Measurements from ENCODE around the gene PRPS1.
A peak's percentile ranks its signal among the peaks of the same experiment; 100 is the strongest.
"Not testable (repeated sequence)": the region's sequence is repeated elsewhere in the genome, so short reads cannot be mapped to it uniquely, and the experiment has no call there.

The PRPS1 gene

DNA sequence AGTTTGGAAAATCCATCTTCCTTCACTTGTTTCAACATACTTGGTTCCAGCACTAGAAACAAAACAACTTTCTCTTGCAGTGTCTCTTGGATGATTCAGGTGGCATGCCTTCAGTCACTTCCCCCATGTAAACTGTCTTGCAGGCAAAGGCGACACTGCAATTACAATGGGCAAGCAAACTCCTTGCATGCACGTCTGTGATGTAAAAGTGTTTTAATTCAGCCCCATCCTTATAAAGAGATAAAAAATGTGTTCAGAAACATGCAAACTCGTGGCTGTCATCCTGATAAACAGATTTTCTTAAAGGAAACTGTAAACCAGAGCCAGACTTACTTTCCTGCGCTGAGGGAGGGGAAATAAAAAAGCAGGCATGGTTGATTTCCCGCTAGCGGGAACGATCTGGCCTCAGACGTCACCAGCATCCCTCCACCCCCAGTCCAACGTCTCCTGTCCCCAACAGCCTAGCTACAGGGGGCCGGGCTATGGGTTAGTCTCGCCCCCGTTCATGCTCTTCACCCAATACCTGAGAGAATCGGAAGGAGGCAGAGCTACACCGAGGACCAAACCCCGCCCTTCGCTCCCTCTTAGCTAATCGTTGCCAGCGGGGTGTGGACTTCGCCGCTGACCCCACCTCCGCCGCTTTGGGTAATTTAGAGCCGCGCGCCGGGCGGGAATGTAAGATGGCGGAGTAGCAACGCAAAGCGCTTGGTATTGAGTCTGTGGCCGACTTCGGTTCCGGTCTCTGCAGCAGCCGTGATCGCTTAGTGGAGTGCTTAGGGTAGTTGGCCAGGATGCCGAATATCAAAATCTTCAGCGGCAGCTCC, at the start of gene PRPS1:
PRPS1 (plus strand) TSS at position 673 of the 824 bp plus-strand sequence; CDS start at position 792, 119 bp downstream.
- peak; percentile 90 for DNase-seq

DNA sequence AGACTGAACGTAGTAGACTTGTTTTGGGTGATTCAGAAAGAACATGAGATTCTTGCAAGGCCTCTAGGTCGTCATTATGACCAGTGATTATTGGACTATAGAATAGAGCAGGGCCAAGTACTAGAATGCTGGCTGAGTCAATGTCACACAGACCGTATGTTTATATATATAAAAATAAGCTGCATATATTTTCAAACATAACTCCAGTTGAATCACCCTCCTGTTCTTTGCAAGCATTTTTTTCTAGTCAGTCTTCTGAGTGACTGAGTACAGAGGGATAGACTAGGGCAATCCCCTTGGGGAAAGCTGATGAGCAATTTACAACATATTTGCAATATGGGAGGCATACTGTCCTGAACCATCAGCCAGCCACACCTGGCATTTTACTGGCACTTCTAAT, 48.4 kb upstream of the PRPS1 start:
- DNase-seq, result no peak

DNA sequence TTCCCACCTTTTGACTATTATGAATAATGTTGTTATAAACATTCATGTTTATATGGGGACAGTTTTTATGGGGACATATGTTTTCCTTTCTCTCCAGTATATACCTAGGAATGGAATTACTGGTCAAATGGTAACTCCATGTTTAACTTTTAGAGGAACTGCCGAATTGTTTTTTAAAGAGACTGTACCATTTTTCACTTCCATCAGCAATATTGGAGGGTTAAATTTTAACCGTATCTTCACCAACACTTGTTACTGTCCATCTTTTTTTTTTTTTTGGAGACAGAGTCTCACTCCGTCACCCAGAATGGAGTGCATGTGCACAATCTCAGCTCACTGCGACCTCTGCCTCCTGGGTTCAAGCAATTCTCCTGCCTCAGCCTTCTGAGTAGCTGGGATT, 46.4 kb upstream of the PRPS1 start:
- no peak for DNase-seq

DNA sequence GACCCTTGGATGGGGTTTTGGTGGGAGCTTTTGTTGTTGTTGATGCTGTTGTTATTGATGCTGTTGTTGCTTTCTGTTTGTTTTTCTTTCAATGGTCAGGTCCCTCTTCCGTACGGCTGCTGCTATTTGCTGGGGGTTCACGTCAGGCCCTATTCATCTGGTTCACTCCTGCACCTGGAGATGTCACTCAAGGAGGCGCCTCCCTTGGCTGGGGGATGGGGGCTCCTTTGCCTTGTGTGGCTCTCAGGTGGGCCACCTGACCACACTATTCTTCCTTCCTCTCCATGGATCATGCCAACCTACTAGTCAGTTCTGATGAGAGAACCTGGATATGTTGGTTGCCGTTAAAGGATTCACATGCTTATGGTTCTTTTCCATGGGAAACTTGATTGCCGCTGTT, 39.1 kb upstream of the PRPS1 start:
- DNase-seq, result no peak

DNA sequence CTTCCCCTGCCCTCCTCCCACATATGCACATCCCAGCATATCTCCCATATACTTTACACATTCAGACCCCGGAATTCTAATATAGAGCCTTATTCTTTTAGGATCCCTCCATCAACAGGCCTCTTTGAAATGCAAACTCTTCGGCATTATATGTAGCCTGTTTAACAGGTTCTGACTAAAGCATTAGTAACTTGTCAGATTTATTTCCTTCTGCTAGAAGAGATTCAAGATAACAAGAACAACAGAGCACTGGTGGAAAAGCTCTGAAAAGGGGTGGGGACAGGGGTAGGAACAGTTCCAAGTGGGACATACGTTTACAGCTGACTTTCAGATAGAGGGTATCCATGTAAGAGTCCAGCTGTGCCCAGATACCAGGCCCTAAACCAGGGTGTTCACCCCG, 31.7 kb upstream of the PRPS1 start:
- no peak for DNase-seq

DNA sequence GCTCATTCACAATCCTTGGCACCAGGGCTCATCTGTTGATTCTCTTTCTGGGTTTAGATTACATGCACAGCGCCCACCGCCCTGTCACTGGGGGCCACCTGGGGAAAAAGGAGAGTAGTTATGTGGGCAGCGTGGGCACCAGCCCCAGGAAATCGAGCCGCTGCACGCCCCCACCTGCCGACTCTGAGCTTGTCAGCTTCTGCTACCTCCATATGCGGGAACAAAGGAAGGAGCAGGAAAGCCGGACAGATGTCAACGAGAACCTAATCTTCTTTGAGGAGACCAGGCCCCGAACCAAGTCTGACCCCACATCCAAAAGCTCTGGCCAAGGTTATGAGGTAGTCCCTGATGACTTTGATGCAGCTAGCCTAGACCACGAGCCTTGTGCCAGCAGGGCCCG, 31.0 kb upstream of the PRPS1 start:
- no peak for DNase-seq

DNA sequence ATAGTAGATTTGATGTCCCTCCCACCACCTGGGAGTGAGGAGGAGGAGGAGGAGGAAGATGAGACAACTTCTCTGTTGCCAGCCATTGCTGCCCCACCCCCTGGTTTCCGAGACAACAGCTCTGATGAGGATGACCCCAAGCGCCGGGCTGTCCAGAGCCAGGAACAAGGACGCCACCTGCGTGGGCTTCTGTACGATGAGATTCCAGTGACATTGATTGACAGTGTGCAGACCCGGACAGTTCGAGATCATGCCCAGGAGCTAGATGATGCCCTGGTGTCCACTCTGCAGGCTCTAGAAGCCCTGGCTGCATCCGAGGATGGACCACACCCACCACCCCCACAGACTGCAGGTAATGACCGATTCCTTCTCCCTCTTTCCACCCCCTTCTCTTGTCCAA, 30.5 kb upstream of the PRPS1 start:
- DNase-seq, result no peak

DNA sequence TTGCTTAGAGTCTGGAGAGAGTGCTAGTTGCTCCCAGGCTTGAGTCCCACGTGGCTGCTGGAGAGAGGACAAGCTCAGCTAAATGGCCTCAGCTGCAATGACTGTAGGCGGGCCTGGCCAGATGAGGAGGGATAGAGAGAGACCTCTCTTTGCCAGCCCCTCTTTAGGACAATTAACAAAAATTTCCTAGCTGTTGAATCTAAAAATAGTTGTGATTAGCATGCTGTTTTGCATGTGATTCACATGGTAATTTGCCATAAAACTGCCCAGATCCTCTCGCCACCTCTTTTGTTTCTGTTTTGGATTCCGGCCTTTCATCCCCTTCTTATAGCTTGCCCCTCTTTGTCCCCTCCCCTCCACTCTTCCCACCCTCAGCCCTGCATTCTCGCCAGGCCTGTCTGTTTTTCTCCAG, 28.9 kb upstream of the PRPS1 start:
- no peak for DNase-seq

DNA sequence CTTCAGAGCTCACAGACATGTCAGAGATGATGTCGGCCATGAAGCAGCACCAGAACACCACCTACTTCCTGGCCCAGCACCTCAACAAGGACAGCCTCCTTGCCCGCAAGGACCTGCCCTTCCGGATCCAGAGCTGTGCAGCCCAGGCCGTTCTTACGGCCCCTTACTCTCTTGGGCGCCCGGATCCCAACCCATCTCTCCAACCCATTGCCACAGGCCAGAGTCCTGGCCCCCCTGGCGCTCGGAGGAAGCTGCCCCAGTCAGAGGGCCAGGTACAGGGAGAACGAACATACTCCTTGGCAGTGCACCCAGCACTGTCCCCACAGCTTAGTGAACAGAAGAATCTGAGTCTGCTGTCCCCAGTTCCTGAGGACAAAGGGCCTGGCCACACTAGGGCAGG, 27.9 kb upstream of the PRPS1 start:
- DNase-seq, result no peak

DNA sequence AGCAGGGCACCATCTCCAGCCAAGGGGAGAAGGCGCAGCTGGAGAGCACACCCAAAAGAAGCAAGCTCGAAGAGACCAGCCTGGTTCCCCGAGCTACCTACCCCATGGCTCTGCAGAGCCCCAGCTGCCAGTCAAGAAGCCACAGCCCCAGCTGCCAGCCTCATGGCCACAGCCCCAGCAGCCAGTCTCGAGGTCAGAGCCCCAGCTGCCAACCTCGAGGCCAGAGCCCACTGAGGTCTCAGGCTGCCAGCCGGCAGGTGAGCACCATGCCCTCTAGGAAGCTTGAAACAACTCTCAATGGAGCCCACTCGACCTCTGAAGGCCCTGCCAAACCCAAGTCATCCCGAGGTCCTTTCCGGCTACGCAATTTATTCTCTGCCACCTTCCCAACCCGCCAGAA, 27.0 kb upstream of the PRPS1 start:
- DNase-seq, result no peak

DNA sequence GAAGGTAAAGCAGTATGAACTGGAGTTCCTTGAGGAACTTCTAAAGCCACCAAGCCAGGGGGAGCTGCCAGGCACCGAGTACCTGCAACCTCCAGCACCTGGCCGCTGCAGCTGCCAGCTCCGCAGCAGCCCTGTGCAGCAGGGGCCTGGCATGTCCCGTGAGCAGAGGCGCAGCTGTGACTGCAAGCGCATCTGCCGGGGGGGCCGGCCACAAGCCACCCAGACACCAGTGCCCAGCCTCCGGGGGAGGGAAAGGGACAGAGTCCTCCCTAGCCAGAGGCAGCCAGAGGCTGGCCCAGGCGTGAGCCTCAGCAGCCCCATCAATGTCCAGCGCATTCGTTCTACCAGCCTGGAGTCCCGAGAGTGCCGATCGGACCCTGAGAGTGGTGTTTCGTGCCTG, 26.6 kb upstream of the PRPS1 start:
- no peak for DNase-seq

DNA sequence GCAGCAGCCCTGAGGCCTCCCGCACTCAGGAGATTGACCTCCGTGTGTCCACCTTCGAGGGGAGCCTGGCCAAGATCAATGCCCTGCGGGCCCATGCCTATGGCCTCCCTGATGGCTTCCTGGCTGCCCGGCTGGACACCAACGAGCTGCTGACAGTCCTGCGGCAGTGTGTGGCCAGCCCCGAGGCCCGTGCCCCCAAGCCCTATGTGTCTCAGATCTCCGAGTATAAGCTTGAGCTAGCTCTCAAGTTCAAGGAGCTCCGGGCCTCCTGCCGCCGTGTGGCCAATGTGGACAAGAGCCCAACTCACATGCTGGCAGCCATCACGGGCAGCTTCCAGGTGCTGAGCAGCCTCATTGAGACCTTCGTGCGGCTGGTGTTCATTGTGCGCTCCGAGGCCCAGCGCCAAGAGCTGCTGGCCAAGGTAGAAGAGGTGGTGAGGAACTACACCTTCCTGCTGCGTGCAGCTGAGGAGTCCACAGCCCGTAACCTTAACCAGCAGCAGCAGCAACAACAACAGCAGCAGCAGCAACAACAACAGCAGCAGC, 25.5 kb upstream of the PRPS1 start:
- no peak for DNase-seq

DNA sequence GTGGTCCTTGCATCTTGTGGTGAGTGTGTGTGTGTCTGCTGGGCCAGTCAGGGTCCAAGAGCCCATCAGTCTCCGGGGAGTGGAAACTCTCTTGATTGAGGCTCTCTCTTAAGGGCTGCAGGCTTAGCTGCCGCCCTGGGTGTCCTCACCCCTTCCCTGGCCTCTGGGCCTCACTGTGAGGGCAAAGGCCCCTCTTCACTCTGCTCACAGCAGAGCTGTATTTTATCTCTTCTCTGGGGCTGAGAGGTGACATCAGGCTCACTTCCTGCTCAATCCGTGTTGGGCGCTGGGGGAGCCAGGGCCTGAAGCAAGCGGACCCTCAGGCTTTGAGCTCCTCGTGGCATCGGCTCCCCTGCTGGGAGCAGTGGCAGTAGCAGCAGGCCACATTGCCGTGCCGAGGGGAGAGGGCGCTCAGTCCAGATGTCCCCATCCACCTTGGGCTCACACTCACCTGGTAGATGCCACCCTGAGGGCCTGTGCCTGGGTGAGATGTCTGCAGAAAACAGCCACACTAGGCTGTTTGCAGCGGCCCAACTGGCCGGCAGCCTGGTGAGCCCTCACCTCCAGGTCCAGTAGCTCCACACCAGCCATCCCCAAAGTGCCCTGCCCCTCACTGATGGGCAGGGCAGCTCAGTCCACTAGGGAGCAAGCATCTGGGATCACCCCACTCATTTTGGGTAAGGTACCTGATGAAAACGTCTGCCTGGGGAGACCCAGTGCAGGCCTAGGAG, 24.7 kb upstream of the PRPS1 start:
- no peak for DNase-seq

DNA sequence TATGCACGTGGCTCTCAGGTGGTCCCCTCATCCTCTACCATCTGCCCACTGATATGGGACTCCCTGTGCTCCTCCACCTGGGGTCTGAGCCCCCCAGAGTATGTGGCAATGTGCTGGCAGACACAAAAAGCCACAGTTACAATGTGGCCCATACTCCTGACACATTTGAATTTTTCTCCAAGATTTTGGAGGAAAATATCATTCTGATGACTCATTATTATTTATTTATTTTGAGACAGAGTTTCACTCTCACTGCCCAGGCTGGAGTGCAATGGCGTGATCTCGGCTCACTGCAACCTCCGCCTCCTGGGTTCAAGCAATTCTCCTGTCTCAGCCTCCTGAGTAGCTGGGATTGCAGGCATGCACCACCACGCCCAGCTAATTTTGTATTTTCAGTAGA, 19.2 kb upstream of the PRPS1 start:
- not testable (repeated sequence) for DNase-seq

DNA sequence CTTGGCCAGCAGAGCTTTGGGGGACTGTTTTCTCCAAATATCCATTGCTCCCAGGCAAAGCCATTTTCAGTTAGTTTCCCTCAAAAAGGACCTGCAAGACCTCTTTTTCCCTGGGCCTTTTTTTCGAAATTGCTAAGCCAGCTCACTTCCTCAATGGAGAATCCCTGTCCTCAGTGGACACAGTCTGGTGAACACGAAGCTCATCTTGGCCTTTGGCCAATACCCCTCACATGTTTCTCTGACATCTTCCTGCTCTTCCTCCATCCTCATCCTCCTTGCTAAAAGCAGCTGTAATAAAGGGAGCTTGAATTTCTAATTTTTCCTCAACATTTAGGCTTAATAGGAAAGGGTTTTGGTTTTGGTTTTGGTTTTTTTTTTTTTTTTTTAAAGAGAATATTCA, 17.6 kb upstream of the PRPS1 start:
- no peak for DNase-seq

DNA sequence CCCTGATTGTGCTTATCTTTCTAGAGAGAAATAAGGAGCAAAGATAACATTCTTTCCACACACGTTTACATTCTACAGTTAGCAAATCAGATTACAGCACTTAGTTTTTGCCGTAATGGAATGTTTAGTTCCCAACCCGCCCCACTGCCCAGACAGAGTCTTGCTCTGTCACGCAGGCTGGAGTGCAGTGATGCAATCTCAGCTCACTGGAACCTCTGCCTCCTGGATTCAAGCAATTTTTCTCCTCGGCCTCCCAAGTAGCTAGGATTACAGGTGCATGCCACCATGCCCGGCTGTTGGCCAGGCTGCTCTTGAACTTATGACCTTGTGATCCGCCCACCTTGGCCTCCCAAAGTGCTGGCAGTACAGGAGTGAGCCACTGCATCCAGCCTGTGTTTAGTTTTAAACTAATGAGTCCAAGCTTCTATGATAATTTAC, 8.4 kb upstream of the PRPS1 start:
- DNase-seq, result no peak

DNA sequence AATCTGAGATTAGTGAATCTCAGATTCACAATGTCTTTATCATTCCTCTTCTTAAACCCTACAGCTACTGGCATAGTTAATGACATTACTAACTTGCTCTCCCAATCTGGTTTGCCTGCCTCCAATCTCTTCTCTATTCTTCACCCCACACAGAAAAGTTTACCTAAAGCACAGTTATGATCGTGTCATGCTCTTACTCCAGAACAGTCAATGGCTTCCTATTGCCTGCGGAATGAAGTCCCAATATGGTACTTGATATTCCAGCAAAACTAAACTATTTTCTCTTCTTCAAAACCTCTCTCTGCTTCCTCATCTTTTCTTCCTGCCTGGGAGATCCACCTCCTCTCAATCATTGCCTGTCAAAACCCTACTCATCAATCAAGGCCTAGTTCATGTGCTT, 3.4 kb upstream of the PRPS1 start:
- DNase-seq, result no peak

DNA sequence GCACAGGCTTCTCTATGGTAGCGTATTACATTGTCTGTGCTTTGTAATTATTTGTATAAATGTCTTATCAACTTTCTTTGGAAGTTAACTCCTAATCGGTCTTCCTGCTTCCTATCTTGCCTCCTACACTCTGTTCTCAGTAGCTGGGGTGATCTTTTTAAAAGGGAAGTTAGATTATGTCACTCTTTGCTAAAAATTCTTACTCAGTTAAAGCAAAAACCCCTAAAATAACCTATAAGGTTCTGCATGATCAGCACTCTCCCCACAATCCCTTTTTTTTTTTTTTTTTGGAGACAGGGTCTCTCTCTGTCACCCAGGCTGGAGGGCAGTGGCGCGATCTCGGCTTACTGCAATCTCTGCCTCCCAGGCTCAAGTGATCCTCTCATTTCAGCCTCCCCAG, 2.6 kb upstream of the PRPS1 start:
- no peak for DNase-seq

DNA sequence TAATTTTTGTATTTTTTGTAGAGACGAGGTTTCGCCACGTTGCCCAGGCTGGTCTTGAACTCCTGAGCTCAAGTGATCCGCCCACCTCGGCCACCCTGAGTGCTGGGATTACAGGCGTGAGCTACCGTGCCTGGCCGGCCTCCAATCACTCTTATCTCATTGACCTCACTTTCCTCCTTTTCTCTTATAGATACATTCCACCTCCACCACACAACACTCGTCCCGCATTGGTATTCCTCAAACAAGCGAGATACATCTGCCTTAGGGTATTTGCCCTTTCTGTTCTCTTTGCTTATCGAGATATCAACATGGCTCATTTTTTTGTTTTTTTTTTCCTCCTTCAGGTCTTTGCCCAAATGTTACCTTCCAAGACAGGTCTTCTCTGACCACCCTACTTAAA, 1.8 kb upstream of the PRPS1 start:
- no peak for DNase-seq

DNA sequence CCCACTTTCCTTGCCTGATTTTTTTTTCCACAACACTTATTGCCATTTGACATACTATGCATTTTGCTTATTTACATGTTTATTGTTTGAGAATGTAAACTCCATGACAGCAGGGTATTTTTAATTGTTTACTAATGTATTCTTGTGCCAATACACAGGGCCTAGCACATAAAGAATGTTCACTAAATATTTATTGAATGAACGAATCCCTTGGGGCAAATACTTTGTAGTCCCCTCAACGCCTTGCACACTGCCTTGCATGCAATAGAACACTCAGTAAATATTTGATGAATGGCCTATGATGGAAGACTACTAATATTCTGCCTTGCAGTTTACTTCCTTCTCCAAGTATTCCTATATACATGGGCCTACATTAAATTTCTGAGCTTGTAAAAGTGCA, 1.4 kb upstream of the PRPS1 start:
- DNase-seq, result no peak

DNA sequence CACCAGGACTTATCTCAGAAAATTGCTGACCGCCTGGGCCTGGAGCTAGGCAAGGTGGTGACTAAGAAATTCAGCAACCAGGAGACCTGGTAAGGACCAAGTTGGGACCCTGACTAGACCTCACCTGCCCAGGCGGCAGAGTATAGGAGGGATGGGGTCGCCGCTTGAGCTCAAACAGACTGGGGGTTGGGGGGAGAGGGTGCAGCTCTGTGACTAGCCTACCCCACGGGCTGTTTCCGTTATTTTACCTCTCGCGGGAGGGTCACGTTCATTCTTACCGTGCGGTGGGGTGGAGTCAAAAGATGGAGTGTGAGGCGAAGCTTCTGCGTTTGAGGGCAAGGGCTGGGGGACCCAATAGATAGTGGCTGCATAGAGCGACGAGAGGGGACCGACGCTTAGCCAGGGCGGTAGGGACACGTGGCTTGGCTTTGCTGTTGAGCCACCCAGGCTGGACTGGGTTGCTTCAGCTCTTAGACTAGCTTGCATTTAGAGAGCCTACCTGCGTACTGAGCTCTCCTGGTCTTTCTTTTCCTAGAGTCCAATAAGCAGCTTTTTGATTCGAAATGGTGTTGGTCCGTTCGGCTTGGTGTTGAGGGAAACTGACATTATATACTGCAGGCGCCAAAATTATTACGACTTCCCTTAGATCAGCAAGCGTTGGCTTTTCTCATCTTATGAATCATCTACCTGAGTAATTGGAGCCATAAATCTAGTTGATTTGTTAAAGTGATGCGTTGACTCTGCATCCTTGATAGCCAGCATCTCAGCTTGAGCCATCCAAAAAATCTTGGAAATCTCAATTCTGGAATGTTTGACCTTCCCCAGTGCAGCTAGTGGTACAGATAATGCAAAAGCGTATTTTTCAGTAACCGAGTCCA, 591 bp downstream of the PRPS1 start:
- DNase-seq, result peak; percentile 53

DNA sequence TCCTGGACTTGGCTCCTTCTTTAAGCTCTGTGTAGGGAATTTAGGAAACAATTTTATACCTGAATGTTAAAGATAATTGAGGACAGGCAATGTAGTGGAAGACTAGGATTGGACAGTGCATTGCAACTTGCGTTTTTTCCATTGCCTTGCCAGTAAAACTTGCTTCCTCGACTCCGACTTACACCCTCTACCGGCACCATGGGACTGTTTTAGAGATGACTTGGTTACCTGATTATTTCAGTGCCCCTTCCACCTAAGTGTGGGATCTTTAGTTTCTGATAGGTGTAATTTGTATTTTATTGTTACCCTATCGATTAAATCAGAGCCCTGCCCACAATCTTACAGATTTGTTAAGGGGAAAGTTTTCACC, 1.2 kb downstream of the PRPS1 start:
- DNase-seq, result peak; percentile 4

DNA sequence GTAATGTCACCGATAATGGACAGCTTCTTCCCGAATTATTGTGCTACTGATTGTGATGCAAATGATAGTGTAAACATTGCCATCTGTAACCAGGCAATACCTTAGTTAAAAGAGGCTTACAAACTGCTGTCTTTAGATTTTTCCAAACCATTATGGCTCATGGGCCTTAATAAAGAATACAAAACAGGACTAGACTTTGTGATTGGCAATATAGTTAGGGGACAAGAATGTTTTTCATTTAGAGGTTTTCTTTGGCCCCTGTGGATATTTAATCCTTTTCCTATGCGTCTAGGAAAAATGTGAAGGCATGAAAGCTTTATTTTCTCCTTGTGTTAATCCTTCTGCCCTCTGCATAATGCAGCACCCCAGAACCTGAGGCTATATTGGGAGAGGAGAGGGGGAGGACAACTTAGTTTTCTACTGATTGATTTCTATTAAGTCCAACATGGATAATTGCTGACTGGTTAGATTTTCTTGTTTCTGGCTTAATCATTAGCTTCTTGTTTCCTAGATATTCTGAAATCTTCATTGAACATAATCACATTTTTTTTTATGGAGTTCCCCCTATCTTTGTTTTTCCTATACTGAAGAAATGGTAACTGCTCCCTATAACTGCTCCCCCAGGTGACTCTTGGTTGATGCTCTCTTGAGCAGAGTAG, 1.9 kb downstream of the PRPS1 start:
- DNase-seq, result no peak

Measured in stimulated activated CD4-positive, alpha-beta T cell treated with anti-CD3 and anti-CD28 coated beads, Interleukin-4, amount 100 ng/mL, for 24 hours (primary cell).